Astrocyte of the spinal cord (primary cell): ENCODE results near the gene RPL19.

Source experiments
- DNase-seq: peaks from one replicate; pipeline ENCODE4 v3.0.0; 2011; ENCODE audit warnings: low read depth, low spot score
- H3K4me3 ChIP-seq: 2 replicates; pipeline ENCODE4 v1.5.1; 2011; ENCODE audit warnings: low read depth, mild to moderate bottlenecking, low read length, moderate library complexity
- in situ Hi-C: cut with HindIII; loops from 2 replicates; pipeline ENCODE4 v1.10.0; 2017; ENCODE audit warnings: low sequenced_read_pairs
- TF ChIP-seq, protein P1 (sequence below): IDR thresholded peaks from 2 replicates; pipeline ENCODE4 v1.5.1; 2012; ENCODE audit warnings: low read depth, mild to moderate bottlenecking, low read length, inconsistent platforms

Gene RPL19

DNA sequence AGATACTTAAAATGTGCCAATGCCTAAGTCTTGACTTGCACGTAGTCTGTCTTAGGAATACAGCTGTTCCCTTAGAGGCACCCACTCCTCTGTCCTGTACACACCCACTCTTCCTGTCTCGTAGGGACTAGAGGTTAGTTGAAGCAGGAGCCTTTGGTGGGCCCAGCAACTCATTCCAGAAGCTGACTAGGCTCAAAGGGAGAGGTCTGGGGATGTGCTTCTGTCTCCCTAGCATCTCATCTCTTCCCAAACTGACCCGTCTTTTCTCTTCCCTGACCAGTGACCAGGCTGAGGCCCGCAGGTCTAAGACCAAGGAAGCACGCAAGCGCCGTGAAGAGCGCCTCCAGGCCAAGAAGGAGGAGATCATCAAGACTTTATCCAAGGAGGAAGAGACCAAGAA, 4.2 kb downstream of the RPL19 start:
- TF ChIP-seq, protein P1, sequence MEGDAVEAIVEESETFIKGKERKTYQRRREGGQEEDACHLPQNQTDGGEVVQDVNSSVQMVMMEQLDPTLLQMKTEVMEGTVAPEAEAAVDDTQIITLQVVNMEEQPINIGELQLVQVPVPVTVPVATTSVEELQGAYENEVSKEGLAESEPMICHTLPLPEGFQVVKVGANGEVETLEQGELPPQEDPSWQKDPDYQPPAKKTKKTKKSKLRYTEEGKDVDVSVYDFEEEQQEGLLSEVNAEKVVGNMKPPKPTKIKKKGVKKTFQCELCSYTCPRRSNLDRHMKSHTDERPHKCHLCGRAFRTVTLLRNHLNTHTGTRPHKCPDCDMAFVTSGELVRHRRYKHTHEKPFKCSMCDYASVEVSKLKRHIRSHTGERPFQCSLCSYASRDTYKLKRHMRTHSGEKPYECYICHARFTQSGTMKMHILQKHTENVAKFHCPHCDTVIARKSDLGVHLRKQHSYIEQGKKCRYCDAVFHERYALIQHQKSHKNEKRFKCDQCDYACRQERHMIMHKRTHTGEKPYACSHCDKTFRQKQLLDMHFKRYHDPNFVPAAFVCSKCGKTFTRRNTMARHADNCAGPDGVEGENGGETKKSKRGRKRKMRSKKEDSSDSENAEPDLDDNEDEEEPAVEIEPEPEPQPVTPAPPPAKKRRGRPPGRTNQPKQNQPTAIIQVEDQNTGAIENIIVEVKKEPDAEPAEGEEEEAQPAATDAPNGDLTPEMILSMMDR: no peak
- in situ Hi-C loops: no loop called here
- DNase-seq: no peak
- no peak overlapping the region for H3K4me3 ChIP-seq

DNA sequence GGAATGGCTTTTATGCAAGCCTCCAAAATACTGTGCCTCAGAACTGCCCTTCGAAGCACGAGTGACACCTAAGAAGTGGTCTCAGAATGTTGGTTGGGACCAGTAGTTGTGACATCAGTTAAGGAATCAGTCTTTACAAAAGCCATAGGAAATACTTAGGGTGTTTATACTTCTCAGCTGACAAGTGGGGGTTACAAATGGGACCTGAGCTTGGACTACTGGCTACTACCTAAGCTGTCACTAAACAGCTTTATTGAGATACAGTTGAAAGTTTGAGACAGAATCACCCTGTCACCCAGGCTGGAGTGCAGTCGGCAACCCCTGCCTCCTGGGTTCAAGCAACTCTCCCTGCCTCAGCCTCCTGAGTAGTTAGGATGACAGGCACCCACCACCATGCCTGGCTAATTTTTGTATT, 5.0 kb downstream of the RPL19 start:
- no peak for DNase-seq
- in situ Hi-C loops: no loop called here
- TF ChIP-seq, protein P1: no peak
- no peak overlapping the region for H3K4me3 ChIP-seq

DNA sequence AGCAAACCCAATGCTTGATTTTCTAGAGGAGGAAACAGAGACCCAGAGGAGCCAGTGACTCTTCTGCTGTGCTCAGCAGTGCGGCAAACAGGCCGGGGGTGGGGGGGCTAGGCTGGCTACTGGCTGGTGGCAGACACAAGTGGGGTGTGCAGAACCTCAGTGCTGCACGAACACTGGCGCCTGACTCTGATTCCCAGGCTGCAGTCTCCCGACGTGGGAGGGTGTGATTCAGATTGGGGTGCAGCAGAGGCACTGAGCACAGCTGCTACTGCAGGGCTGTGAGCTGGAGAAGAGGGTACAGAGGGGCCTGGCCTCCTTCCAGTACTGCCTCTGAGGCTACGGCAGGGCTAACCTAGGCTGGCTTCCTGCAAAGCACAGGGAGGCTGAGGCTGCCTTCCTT, 8.1 kb downstream of the RPL19 start:
- TF ChIP-seq, protein P1: no peak
- in situ Hi-C loops: no loop called here
- no peak for DNase-seq
- H3K4me3 ChIP-seq: no peak overlapping the region

DNA sequence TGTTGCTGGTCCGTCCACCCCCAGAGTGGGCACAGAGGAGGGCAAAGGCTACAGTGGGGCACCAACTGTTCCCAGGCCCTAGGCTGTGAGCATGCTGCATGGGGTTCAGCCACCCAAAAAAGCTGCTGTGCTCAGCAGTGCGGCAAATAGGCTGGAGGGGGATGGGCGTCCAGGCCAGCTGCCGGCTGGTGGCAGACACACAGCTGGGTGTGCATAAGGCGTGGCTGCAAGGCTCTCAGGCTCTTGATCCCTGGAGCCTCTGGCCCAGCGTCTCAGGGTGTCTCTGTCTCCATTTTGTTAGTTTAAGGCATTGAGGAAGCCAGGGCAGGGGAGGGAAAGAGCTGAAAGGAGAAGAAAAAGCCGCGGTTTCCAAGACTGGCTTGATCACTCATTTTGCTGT, 8.8 kb downstream of the RPL19 start:
- TF ChIP-seq, protein P1: no peak
- in situ Hi-C loops: no loop called here
- H3K4me3 ChIP-seq: no peak overlapping the region
- no peak for DNase-seq

DNA sequence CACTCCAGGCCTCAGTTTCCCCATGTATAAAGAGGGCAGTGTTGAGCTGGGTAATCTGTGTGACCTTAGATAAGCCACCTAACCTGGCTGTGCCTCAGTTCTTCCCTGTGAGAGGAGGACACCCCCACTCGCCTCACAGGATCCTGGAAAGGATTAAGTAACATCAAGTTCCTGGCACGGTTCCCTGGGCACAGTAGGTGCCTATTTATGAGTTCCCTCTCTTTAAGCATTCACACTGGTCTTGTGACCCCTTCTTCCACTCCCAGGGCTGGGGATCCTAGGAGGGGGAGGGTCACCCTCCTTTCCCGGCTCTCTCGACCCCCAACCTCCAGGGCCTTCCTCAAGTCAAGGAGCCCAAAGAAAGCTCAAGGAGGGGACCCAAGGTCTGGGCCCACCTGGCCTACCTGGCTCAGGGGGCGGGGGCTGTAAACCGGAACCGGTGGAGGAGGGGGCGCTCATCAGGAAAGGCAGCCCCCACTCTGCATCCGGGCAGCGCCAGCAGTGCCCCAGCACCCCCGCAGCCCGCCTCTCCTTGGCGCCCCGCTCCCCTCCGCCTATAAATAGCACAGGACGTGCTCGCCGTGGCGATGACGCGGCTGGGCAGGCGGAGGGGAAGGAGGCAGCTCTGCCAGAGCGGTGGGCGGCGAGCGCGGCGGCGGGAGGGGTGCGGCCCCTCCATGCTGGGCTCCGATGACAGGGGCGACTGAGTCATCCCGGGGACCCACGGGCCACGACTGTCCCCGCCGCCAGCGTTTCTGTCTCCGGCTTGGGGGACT, 9.4 kb downstream of the RPL19 start:
- peak; percentile 43 for DNase-seq
- TF ChIP-seq, protein P1: no peak
- H3K4me3 ChIP-seq: peak overlapping the region; percentile 26
- in situ Hi-C loops: no loop called here

DNA sequence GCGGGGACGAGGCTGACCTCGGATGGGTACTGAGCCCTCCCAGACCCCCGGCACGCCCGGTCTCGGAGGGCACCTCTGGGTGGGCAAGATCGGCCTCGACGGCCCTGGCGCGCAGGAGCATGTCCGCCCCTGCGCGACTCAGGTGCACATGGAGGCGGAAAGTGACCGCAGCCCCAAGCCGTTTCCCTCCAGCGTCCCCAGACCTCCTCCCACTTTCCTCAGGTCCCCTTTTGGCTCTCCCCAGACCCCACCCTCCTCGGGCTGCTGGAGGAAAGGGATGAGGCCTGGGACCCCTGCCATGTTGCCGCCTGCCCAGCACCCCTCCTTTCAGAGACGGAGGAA, 10.0 kb downstream of the RPL19 start:
- in situ Hi-C loops: no loop called here
- TF ChIP-seq, protein P1: no peak
- peak overlapping the region; percentile 26 for H3K4me3 ChIP-seq
- DNase-seq: no peak
